HG03045 (cell line): ENCODE data around the gene KCNAB2.

Experiments used
- ATAC-seq: cut with Tn5 transposase; IDR thresholded peaks from one replicate; pipeline ENCODE4 v1.9.1; 2021; ENCODE audit warnings: mild to moderate bottlenecking, moderate library complexity; ENCODE audit not compliant: unreplicated experiment

The KCNAB2 gene

GRCh38 chr1:6029351-6029750, 16.3 kb upstream of the KCNAB2 start:
- no peak for ATAC-seq

GRCh38 chr1:6030132-6030531, 15.6 kb upstream of the KCNAB2 start:
- no peak for ATAC-seq

- ATAC-seq = no peak
Observed at GRCh38 chr1:6030547-6031261, 15.0 kb upstream of the KCNAB2 start.

GRCh38 chr1:6033124-6033523, 12.6 kb upstream of the KCNAB2 start:
- no peak for ATAC-seq

GRCh38 chr1:6033986-6034749, 11.5 kb upstream of the KCNAB2 start:
- ATAC-seq = no peak

- ATAC-seq = no peak
Observed at GRCh38 chr1:6034750-6035096, 11.0 kb upstream of the KCNAB2 start.

- no peak for ATAC-seq
Observed at GRCh38 chr1:6035303-6035702, 10.4 kb upstream of the KCNAB2 start.

- ATAC-seq = no peak
Observed at GRCh38 chr1:6035719-6036118, 10.0 kb upstream of the KCNAB2 start.

GRCh38 chr1:6037338-6037762, 8.3 kb upstream of the KCNAB2 start:
- no peak for ATAC-seq

GRCh38 chr1:6038603-6039002, 7.1 kb upstream of the KCNAB2 start:
- no peak for ATAC-seq

GRCh38 chr1:6039031-6039430, 6.7 kb upstream of the KCNAB2 start:
- no peak for ATAC-seq

GRCh38 chr1:6040444-6040843, 5.2 kb upstream of the KCNAB2 start:
- ATAC-seq = no peak

GRCh38 chr1:6040861-6041415, 4.8 kb upstream of the KCNAB2 start:
- no peak for ATAC-seq

GRCh38 chr1:6041432-6042062, 4.1 kb upstream of the KCNAB2 start:
- ATAC-seq = no peak

GRCh38 chr1:6043561-6043960, 2.1 kb upstream of the KCNAB2 start:
- no peak for ATAC-seq

GRCh38 chr1:6044481-6045109, 1.1 kb upstream of the KCNAB2 start:
- no peak for ATAC-seq

GRCh38 chr1:6045110-6045502, 582 bp upstream of the KCNAB2 start:
- no peak for ATAC-seq

- ATAC-seq = no peak
Observed at GRCh38 chr1:6046279-6046678, 591 bp downstream of the KCNAB2 start.

GRCh38 chr1:6048179-6048867, 2.6 kb downstream of the KCNAB2 start:
- no peak for ATAC-seq

- no peak for ATAC-seq
Observed at GRCh38 chr1:6049419-6049818, 3.7 kb downstream of the KCNAB2 start.

GRCh38 chr1:6051423-6051822, 5.7 kb downstream of the KCNAB2 start:
- no peak for ATAC-seq
